ENCODE data around the gene WNT9B.

DNA sequence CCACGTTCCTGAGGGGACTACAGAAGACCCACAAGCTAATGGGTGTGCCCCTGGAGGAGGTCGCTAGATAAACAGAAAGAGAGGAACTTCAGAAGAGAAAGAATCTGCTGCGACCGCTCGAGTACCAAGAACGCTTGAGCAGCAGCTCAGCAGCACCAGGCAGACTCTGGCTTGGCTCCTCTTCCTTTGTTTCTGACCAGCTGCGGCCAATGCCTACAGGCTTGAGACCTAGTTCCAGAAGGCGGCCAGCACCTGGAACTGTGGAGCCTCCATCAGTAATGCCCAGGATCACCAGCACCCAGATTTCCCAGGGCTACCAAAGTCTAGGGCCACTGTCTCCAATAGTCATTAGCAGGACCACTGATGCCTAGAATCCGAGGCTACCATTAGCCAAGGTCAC is 45.6 kb downstream of the WNT9B start:
- TF ChIP-seq, protein P1, sequence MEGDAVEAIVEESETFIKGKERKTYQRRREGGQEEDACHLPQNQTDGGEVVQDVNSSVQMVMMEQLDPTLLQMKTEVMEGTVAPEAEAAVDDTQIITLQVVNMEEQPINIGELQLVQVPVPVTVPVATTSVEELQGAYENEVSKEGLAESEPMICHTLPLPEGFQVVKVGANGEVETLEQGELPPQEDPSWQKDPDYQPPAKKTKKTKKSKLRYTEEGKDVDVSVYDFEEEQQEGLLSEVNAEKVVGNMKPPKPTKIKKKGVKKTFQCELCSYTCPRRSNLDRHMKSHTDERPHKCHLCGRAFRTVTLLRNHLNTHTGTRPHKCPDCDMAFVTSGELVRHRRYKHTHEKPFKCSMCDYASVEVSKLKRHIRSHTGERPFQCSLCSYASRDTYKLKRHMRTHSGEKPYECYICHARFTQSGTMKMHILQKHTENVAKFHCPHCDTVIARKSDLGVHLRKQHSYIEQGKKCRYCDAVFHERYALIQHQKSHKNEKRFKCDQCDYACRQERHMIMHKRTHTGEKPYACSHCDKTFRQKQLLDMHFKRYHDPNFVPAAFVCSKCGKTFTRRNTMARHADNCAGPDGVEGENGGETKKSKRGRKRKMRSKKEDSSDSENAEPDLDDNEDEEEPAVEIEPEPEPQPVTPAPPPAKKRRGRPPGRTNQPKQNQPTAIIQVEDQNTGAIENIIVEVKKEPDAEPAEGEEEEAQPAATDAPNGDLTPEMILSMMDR (IDR thresholded peaks at IDR 0.05): no peak
- no peak for TF ChIP-seq POLR2A (IDR thresholded peaks at IDR 0.05)

Data from adrenal gland (tissue), 5 donors.